Activated naive CD8-positive, alpha-beta T cell treated with anti-CD3 and anti-CD28 coated beads, Interleukin-2, amount 50 U/mL, for 16 hours (primary cell): Measurements from ENCODE around the gene OBP2B.
"Not testable (repeated sequence)": the region's sequence is repeated elsewhere in the genome, so short reads cannot be mapped to it uniquely, and the experiment has no call there.

ENCODE experiments used
- DNase-seq: peaks from one replicate; pipeline ENCODE4 v3.0.0-alpha.2; 2020; ENCODE audit warnings: low read depth, low spot score

OBP2B gene

GRCh38 chr9:133238851-133239532, 29.9 kb upstream of the OBP2B start:
- peak; percentile 43 for DNase-seq

GRCh38 chr9:133238272-133238850, 29.3 kb upstream of the OBP2B start:
- DNase-seq: no peak

- DNase-seq: no peak
These were observed 28.1 kb upstream of the OBP2B start for GRCh38 chr9:133237035-133237731.

GRCh38 chr9:133236291-133237034, 27.4 kb upstream of the OBP2B start:
- not testable (repeated sequence) for DNase-seq

- no peak for DNase-seq
These were observed 26.6 kb upstream of the OBP2B start for GRCh38 chr9:133235549-133236222.

GRCh38 chr9:133234577-133235322, 25.7 kb upstream of the OBP2B start:
- no peak for DNase-seq

GRCh38 chr9:133233681-133234432, 24.8 kb upstream of the OBP2B start:
- DNase-seq: no peak

- not testable (repeated sequence) for DNase-seq
These were observed 23.0 kb upstream of the OBP2B start for GRCh38 chr9:133231934-133232568.

- DNase-seq: not testable (repeated sequence)
These were observed 21.5 kb upstream of the OBP2B start for GRCh38 chr9:133230514-133230913.

GRCh38 chr9:133230093-133230492, 21.0 kb upstream of the OBP2B start:
- DNase-seq: no peak

GRCh38 chr9:133228474-133229193, 19.6 kb upstream of the OBP2B start:
- DNase-seq: not testable (repeated sequence)

- DNase-seq: not testable (repeated sequence)
These were observed 18.9 kb upstream of the OBP2B start for GRCh38 chr9:133227996-133228395.

GRCh38 chr9:133227242-133227860, 18.3 kb upstream of the OBP2B start:
- DNase-seq: no peak

GRCh38 chr9:133226219-133227171, 17.4 kb upstream of the OBP2B start:
- no peak for DNase-seq

- no peak for DNase-seq
These were observed 16.3 kb upstream of the OBP2B start for GRCh38 chr9:133225171-133226011.

GRCh38 chr9:133224762-133225161, 15.7 kb upstream of the OBP2B start:
- no peak for DNase-seq
